GM10266 (cell line): Measurements from ENCODE around the gene TBC1D3D.
"Not testable (repeated sequence)": the region's sequence is repeated elsewhere in the genome, so short reads cannot be mapped to it uniquely, and the experiment has no call there.

Source experiments
- DNase-seq: peaks from one replicate; pipeline ENCODE4 v3.0.0; 2012; ENCODE audit errors: extremely low spot score

The TBC1D3D gene

GRCh38 chr17:38003676-38004075 lies at the start of gene TBC1D3D:
TBC1D3D (plus strand) TSS chr17:38003976; CDS start chr17:38005561, 1,585 bp downstream.
- DNase-seq: not testable (repeated sequence)

GRCh38 chr17:37988960-37989359 lies 14.8 kb upstream of the TBC1D3D start, which contains the start of gene TBC1D3L:
TBC1D3L (minus strand) TSS chr17:37989060; CDS start chr17:37987520, 1,540 bp downstream.
- not testable (repeated sequence) for DNase-seq
